ENCODE data around the gene NLGN2. TPM values are rescaled to one million over a fixed set of nuclear protein-coding genes. Genes with fewer than 3 reads are reported as not detected.

NLGN2 gene
- total RNA-seq, 1 experiment from 2014 or later, result 70.2 TPM

GRCh38 chr17:7417056-7417655 lies 9.5 kb downstream of the NLGN2 start:
- no peak overlapping the region for H3T11ph ChIP-seq (ENCODE audit: low read length)
- H3K4ac ChIP-seq (ENCODE audit: low read depth, low read length), result no peak overlapping the region
- H3K14ac ChIP-seq (ENCODE audit: insufficient read depth, low read length), result no peak overlapping the region
- no peaks in the 10 kb centered on the region for H4K20me1 ChIP-seq (ENCODE audit: control insufficient read depth, insufficient read depth, insufficient read length)
- H3K56ac ChIP-seq (ENCODE audit: insufficient read length, low read depth, low read length), result no peak overlapping the region
- no peak overlapping the region for H3K23ac ChIP-seq (ENCODE audit: insufficient read length, low read depth, low read length)
- no peak overlapping the region for H2BK120ac ChIP-seq (ENCODE audit: low read depth, low read length, poor library complexity, severe bottlenecking)
- peaks cover 9 to 36% of the 10 kb centered on the region in 2 experiments for H3K4me1 Mint-ChIP-seq
- H3K36me3 Mint-ChIP-seq (ENCODE audit: insufficient read depth in 1 of 3, low read depth in 3 of 3), result peaks cover 8 to 39% (median 30%) of the 10 kb centered on the region in 3 experiments; a peak in 6 of 7 replicates
- no peaks in the 10 kb centered on the region for H3K4me1 ChIP-seq (ENCODE audit: insufficient read depth, low read length)
- H2AK5ac ChIP-seq (ENCODE audit: insufficient read length, low read length), result no peak overlapping the region
- no peaks in the 10 kb centered on the region for H3K23me2 ChIP-seq (ENCODE audit: insufficient read length, low read depth, low read length, poor library complexity, severe bottlenecking)
- no peak overlapping the region for H3K4me2 ChIP-seq (ENCODE audit: insufficient read depth, insufficient read length, low read length)
- no peak overlapping the region for H2BK12ac ChIP-seq (ENCODE audit: insufficient read length, low read depth, low read length)
- H2BK20ac ChIP-seq (ENCODE audit: low read depth, low read length, poor library complexity, severe bottlenecking), result no peak overlapping the region
- H2AFZ ChIP-seq (ENCODE audit: low read length), result no peak overlapping the region
- TF ChIP-seq CTCF (conservative IDR thresholded peaks at IDR 0.05), result no peak
- H3K9me3 Mint-ChIP-seq, result no peaks in the 10 kb centered on the region
- no peaks in the 10 kb centered on the region for H3K9me3 ChIP-seq (ENCODE audit: control insufficient read depth, low read depth, low read length)
- H3K79me1 ChIP-seq (ENCODE audit: insufficient read depth, low read depth, low read length, poor library complexity, severe bottlenecking), result no peaks in the 10 kb centered on the region
- no peak overlapping the region for H3K18ac ChIP-seq (ENCODE audit: insufficient read length, low read depth, low read length)
- no peaks in the 10 kb centered on the region for H3K79me2 ChIP-seq (ENCODE audit: insufficient read depth, low read length)
- no peak overlapping the region for H4K91ac ChIP-seq (ENCODE audit: insufficient read length, low read depth, low read length)
- no peak overlapping the region for H4K5ac ChIP-seq (ENCODE audit: insufficient read length, low read depth, low read length)
- no peak overlapping the region for H3K27ac Mint-ChIP-seq
- no peak overlapping the region for H3K9ac ChIP-seq (ENCODE audit: extremely low read depth, insufficient read length, low read length)
- H3K27me3 Mint-ChIP-seq (ENCODE audit: low read depth), result no peaks in the 10 kb centered on the region
- no peak overlapping the region for H3K27ac ChIP-seq (ENCODE audit: insufficient read length, low read depth, low read length)
- no peak overlapping the region for H4K8ac ChIP-seq (replicated peaks; ENCODE audit: insufficient read length, low read depth, low read length)
- no peaks in the 10 kb centered on the region for H3K27me3 ChIP-seq (ENCODE audit: insufficient read depth, low read length)
- no peak overlapping the region for H2BK5ac ChIP-seq (ENCODE audit: insufficient read length, low read length)
- WGBS (ENCODE audit: extremely low coverage, insufficient read length, low lambda C conversion rate), result no CpG with 5 or more reads among the region's 54 CpGs
- no peak overlapping the region for H3K4me3 Mint-ChIP-seq
- H2BK15ac ChIP-seq (ENCODE audit: low read depth, low read length), result no peak overlapping the region
- no peak for DNase-seq
